GM23248 (cell line): Measurements from ENCODE around the gene MSGN1.

Experiments used
- EZH2 ChIP-seq: fragments of 200-600 bp; sonication (generic); IDR thresholded peaks from 2 replicates; pipeline ENCODE4 v1.6.1; 2018; ENCODE audit warnings: antibody characterized with exemption, mild to moderate bottlenecking; ENCODE audit not compliant: insufficient read depth, poor library complexity, severe bottlenecking
- EZH2phosphoT487 ChIP-seq: fragments of 200-600 bp; sonication (generic); IDR thresholded peaks from 2 replicates; pipeline ENCODE4 v1.6.1; 2018; ENCODE audit warnings: antibody characterized with exemption, moderate library complexity, mild to moderate bottlenecking, low read depth; ENCODE audit not compliant: insufficient read depth

- TF ChIP-seq EZH2 (no peak), EZH2phosphoT487 (no peak)
Observed at GRCh38 chr2:17846676-17847075, 30.4 kb downstream of the MSGN1 start.
